H1 (cell line): ENCODE measurements around the gene CDC5L.

Experiments used
- CHD1 ChIP-seq: IDR thresholded peaks from 2 replicates; pipeline ENCODE4 v1.6.1; 2012; ENCODE audit warnings: low read depth, low read length, improper control_type of control experiment
- POLR2AphosphoS5 ChIP-seq: IDR thresholded peaks from 2 replicates; pipeline ENCODE4 v1.6.1; 2011; ENCODE audit warnings: low read depth, low read length
- TAF1 ChIP-seq: IDR thresholded peaks from 2 replicates; pipeline ENCODE4 v1.6.1; 2011; ENCODE audit warnings: mild to moderate bottlenecking, low read depth, low read length
- ZNF274 ChIP-seq: IDR thresholded peaks from 2 replicates; pipeline ENCODE4 v1.7.0; 2012; ENCODE audit warnings: low read length, borderline replicate concordance; ENCODE audit errors: extremely low read depth
- TF ChIP-seq, protein P1 (sequence below): IDR thresholded peaks from 2 replicates; pipeline ENCODE4 v1.6.1; 2012; ENCODE audit warnings: inconsistent platforms

DNA sequence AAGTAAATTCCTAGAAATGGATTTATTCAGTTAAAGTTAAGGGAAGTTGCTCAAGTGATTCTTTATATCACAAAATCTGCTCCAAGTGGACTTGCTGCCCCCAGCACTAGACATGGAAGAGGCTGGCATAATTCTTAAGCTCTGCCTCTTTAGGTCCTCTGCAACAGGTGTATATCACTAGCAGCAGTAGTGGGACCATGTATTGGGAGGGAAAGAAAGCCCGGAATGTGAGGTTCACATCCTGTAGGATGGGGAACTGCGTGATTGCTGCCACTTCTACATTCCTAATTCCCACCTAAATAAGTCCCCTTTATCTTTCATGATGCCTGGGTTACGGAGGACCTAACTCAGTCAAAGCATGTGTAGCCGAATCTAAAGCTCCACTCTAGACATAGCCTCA, 31.9 kb upstream of the CDC5L start:
- TF ChIP-seq TAF1 (no peak), ZNF274 (no peak), POLR2AphosphoS5 (no peak), CHD1 (no peak)
- TF ChIP-seq, protein P1, sequence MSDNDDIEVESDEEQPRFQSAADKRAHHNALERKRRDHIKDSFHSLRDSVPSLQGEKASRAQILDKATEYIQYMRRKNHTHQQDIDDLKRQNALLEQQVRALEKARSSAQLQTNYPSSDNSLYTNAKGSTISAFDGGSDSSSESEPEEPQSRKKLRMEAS: no peak
